Parathyroid adenoma (tissue), 2 donors: ENCODE data around the gene YJU2.
"Not testable (repeated sequence)": the region's sequence is repeated elsewhere in the genome, so short reads cannot be mapped to it uniquely, and the experiment has no call there.

Source experiments
- H2AFZ ChIP-seq: fragments of 300-600 bp; sonication (generic); one replicate; pipeline ENCODE4 v1.7.0; 2017; ENCODE audit warnings: antibody characterized with exemption, mild to moderate bottlenecking
- H3K27ac ChIP-seq: fragments of 300-600 bp; sonication (generic); one replicate; pipeline ENCODE4 v1.7.0; 2017
- H3K27me3 ChIP-seq: fragments of 300-600 bp; sonication (generic); one replicate; pipeline ENCODE4 v1.7.0; 2017; ENCODE audit warnings: low read length; ENCODE audit not compliant: control insufficient read depth, insufficient read depth
- H3K36me3 ChIP-seq: fragments of 300-600 bp; sonication (generic); one replicate; pipeline ENCODE4 v1.7.0; 2017; ENCODE audit warnings: low read length; ENCODE audit not compliant: control insufficient read depth, insufficient read depth
- H3K4me1 ChIP-seq: fragments of 300-600 bp; sonication (generic); one replicate; pipeline ENCODE4 v1.7.0; 2017; ENCODE audit warnings: control low read depth
- H3K4me2 ChIP-seq: fragments of 300-600 bp; sonication (generic); one replicate; pipeline ENCODE4 v1.7.0; 2017; ENCODE audit warnings: low read length
- H3K4me3 ChIP-seq: fragments of 300-600 bp; sonication (generic); one replicate; pipeline ENCODE4 v1.7.0; 2017; ENCODE audit warnings: low read depth, low read length
- H3K79me2 ChIP-seq: fragments of 300-600 bp; sonication (generic); one replicate; pipeline ENCODE4 v1.7.0; 2017; ENCODE audit warnings: control low read depth
- H3K9ac ChIP-seq: fragments of 300-600 bp; sonication (generic); one replicate; pipeline ENCODE4 v1.7.0; 2017; ENCODE audit warnings: mild to moderate bottlenecking
- H3K9me3 ChIP-seq: fragments of 300-600 bp; sonication (generic); one replicate; pipeline ENCODE4 v1.7.0; 2017; ENCODE audit warnings: low read length; ENCODE audit not compliant: control insufficient read depth
- CTCF ChIP-seq: fragments of 300-600 bp; sonication (generic); IDR thresholded peaks from one replicate; pipeline ENCODE4 v1.7.0; 2017; ENCODE audit warnings: antibody characterized with exemption, mild to moderate bottlenecking
- donor health status: primary hyperparathyroidism.

The YJU2 gene

GRCh38 chr19:4279530-4280422, 32.9 kb downstream of the YJU2 start:
- no peak overlapping the region for H3K4me3 ChIP-seq
- no peak overlapping the region for H2AFZ ChIP-seq
- peaks cover 2% of the 10 kb centered on the region for H3K4me1 ChIP-seq
- no peaks in the 10 kb centered on the region for H3K79me2 ChIP-seq
- no peak for TF ChIP-seq CTCF
- no peak overlapping the region for H3K9ac ChIP-seq
- H3K9me3 ChIP-seq: no peaks in the 10 kb centered on the region
- peak overlapping the region; percentile 55 for H3K4me2 ChIP-seq
- no peaks in the 10 kb centered on the region for H3K36me3 ChIP-seq
- no peaks in the 10 kb centered on the region for H3K27me3 ChIP-seq
- no peak overlapping the region for H3K27ac ChIP-seq

GRCh38 chr19:4284176-4284958, 37.5 kb downstream of the YJU2 start:
- Histone ChIP-seq H2AFZ (no peak overlapping the region), H3K79me2 (no peaks in the 10 kb centered on the region), H3K9ac (no peak overlapping the region), H3K27me3 (no peaks in the 10 kb centered on the region), H3K4me3 (no peak overlapping the region), H3K27ac (no peak overlapping the region), H3K9me3 (no peaks in the 10 kb centered on the region), H3K4me2 (no peak overlapping the region), H3K4me1 (peaks cover 2% of the 10 kb centered on the region), H3K36me3 (no peaks in the 10 kb centered on the region)
- TF ChIP-seq CTCF: no peak

GRCh38 chr19:4284974-4285373, 38.1 kb downstream of the YJU2 start:
- Histone ChIP-seq H3K27me3 (no peaks in the 10 kb centered on the region), H3K9ac (no peak overlapping the region), H3K4me3 (no peak overlapping the region)

GRCh38 chr19:4286141-4286540, 39.3 kb downstream of the YJU2 start:
- not testable (repeated sequence) for H3K27ac ChIP-seq, H3K4me2 ChIP-seq, H3K79me2 ChIP-seq, H3K36me3 ChIP-seq, H3K27me3 ChIP-seq, H3K4me3 ChIP-seq, H3K9ac ChIP-seq, H3K9me3 ChIP-seq, H3K4me1 ChIP-seq, H2AFZ ChIP-seq

More at GRCh38 chr19:4284974-4285373, 38.1 kb downstream of the YJU2 start:
- Histone ChIP-seq H3K4me2 (no peak overlapping the region), H3K4me1 (no peaks in the 10 kb centered on the region), H3K9me3 (no peaks in the 10 kb centered on the region), H3K27ac (no peak overlapping the region), H3K36me3 (no peaks in the 10 kb centered on the region), H3K79me2 (no peaks in the 10 kb centered on the region), H2AFZ (no peak overlapping the region)
- TF ChIP-seq CTCF: no peak

- no peaks in the 10 kb centered on the region for H3K9me3 ChIP-seq
- no peaks in the 10 kb centered on the region for H3K4me1 ChIP-seq
- TF ChIP-seq CTCF: no peak
- H3K79me2 ChIP-seq: no peaks in the 10 kb centered on the region
- no peak overlapping the region for H2AFZ ChIP-seq
- no peaks in the 10 kb centered on the region for H3K27me3 ChIP-seq
- no peaks in the 10 kb centered on the region for H3K36me3 ChIP-seq
- H3K4me3 ChIP-seq: no peak overlapping the region
- H3K4me2 ChIP-seq: no peak overlapping the region
- no peak overlapping the region for H3K27ac ChIP-seq
- no peak overlapping the region for H3K9ac ChIP-seq
These were observed 41.4 kb downstream of the YJU2 start for GRCh38 chr19:4288091-4288777.
